HepG2 (cell line): Measurements from ENCODE around the gene GABARAPL2. TPM values are rescaled to one million over a fixed set of nuclear protein-coding genes. Genes with fewer than 3 reads are reported as not detected.

Experiments
- BCL6 ChIP-seq: IDR thresholded peaks from 2 replicates; pipeline ENCODE4 v1.6.1; 2016; ENCODE audit warnings: missing genetic modification reagents, missing compliant biosample characterization
- CBX2 ChIP-seq, 2 experiments: fragments of 200-600 bp in 1 of 2; sonication (generic); formaldehyde crosslinking in 1 of 2; IDR thresholded peaks; 2 replicates each; pipeline versions ENCODE4 v1.7.0 to v1.8.1; 2018 to 2022; ENCODE audit warnings: low read depth in 2 of 2, low read length in 1 of 2, mild to moderate bottlenecking in 1 of 2, missing genetic modification reagents in 1 of 2
- DNMT1 ChIP-seq: sonication (generic); formaldehyde crosslinking; IDR thresholded peaks from 2 replicates; pipeline ENCODE4 v1.5.1; 2020; ENCODE audit warnings: mild to moderate bottlenecking, missing genetic modification reagents
- ETV6 ChIP-seq: sonication (generic); formaldehyde crosslinking; conservative IDR thresholded peaks from 2 replicates; pipeline ENCODE4 v1.4.0; 2020; ENCODE audit warnings: missing genetic modification reagents
- FOXP1 ChIP-seq, 2 experiments: fragments of 450-650 bp in 1 of 2; IDR thresholded peaks; 2 replicates each; pipeline ENCODE4 v1.6.1; 2017 to 2018; ENCODE audit warnings: antibody characterized with exemption in 1 of 2
- HOXA9 ChIP-seq: sonication (generic); formaldehyde crosslinking; IDR thresholded peaks from 2 replicates; pipeline ENCODE4 v1.8.1; 2022; ENCODE audit warnings: missing genetic modification reagents, mild to moderate bottlenecking, moderate library complexity, borderline replicate concordance
- KDM4B ChIP-seq: sonication (generic); formaldehyde crosslinking; IDR thresholded peaks from 2 replicates; pipeline ENCODE4 v1.4.0; 2020; ENCODE audit warnings: missing genetic modification reagents
- PHF8 ChIP-seq: sonication (generic); formaldehyde crosslinking; IDR thresholded peaks from 2 replicates; pipeline ENCODE4 v1.5.0; 2020; ENCODE audit warnings: missing genetic modification reagents
- REXO4 ChIP-seq: sonication (generic); formaldehyde crosslinking; IDR thresholded peaks from 2 replicates; pipeline ENCODE4 v1.8.0; 2022; ENCODE audit warnings: missing genetic modification reagents, mild to moderate bottlenecking, borderline replicate concordance
- SCMH1 ChIP-seq: sonication (generic); formaldehyde crosslinking; IDR thresholded peaks from 2 replicates; pipeline ENCODE4 v1.9.0; 2021; ENCODE audit warnings: missing genetic modification reagents, mild to moderate bottlenecking, borderline replicate concordance
- SNAI1 ChIP-seq: sonication (generic); formaldehyde crosslinking; IDR thresholded peaks from 2 replicates; pipeline ENCODE4 v1.5.0; 2020; ENCODE audit warnings: mild to moderate bottlenecking, missing genetic modification reagents, borderline replicate concordance
- STAT5B ChIP-seq: sonication (generic); formaldehyde crosslinking; IDR thresholded peaks from 2 replicates; pipeline ENCODE4 v1.4.0; 2020; ENCODE audit warnings: missing genetic modification reagents
- TCF7L2 ChIP-seq: IDR thresholded peaks from 2 replicates; pipeline ENCODE4 v1.6.1; 2011; ENCODE audit warnings: mild to moderate bottlenecking, low read depth, low read length, moderate library complexity
- ZC3H13 ChIP-seq: sonication (generic); formaldehyde crosslinking; IDR thresholded peaks from 2 replicates; pipeline ENCODE4 v1.8.1; 2023; ENCODE audit warnings: mild to moderate bottlenecking, missing genetic modification reagents, moderate library complexity
- ZNF275 ChIP-seq: sonication (generic); formaldehyde crosslinking; IDR thresholded peaks from 2 replicates; pipeline ENCODE4 v1.8.0; 2022; ENCODE audit warnings: missing genetic modification reagents, mild to moderate bottlenecking, inconsistent platforms, borderline replicate concordance
- ZNF350 ChIP-seq: sonication (generic); formaldehyde crosslinking; IDR thresholded peaks from 2 replicates; pipeline ENCODE4 v1.4.0; 2020; ENCODE audit warnings: mild to moderate bottlenecking, low read depth, missing genetic modification reagents, borderline replicate concordance
- ZNF367 ChIP-seq: sonication (generic); formaldehyde crosslinking; IDR thresholded peaks from 2 replicates; pipeline ENCODE4 v1.4.0; 2020; ENCODE audit warnings: missing genetic modification reagents, borderline replicate concordance
- ZNF496 ChIP-seq: sonication (generic); formaldehyde crosslinking; IDR thresholded peaks from 2 replicates; pipeline ENCODE4 v1.8.1; 2023; ENCODE audit warnings: mild to moderate bottlenecking, moderate library complexity, missing genetic modification reagents; ENCODE audit not compliant: insufficient replicate concordance
- ZNF530 ChIP-seq: sonication (generic); formaldehyde crosslinking; IDR thresholded peaks from 2 replicates; pipeline ENCODE4 v1.5.0; 2020; ENCODE audit warnings: low read depth, mild to moderate bottlenecking, missing genetic modification reagents
- ZNF619 ChIP-seq: sonication (generic); formaldehyde crosslinking; IDR thresholded peaks from 2 replicates; pipeline ENCODE4 v1.4.0; 2020; ENCODE audit warnings: mild to moderate bottlenecking, missing genetic modification reagents
- ZNF777 ChIP-seq: sonication (generic); formaldehyde crosslinking; IDR thresholded peaks from 2 replicates; pipeline ENCODE4 v1.4.0; 2020; ENCODE audit warnings: missing genetic modification reagents
- ZNF83 ChIP-seq: sonication (generic); formaldehyde crosslinking; IDR thresholded peaks from 2 replicates; pipeline ENCODE4 v1.4.0; 2020; ENCODE audit warnings: missing genetic modification reagents, mild to moderate bottlenecking, borderline replicate concordance
- polyA plus RNA-seq, 8 experiments: library from polyadenylated mRNA; depleted of rRNA in 3 of 8; stranded (reverse) in 7 of 8; unstranded in 1 of 8; fragments of >200 nt; fragmentation: Illumina TruSeq in 4 of 8; extraction: Trizol in 4 of 8; gene quantifications; 2 replicates each; pipeline versions ENCODE4 v1.2.1 to v1.2.3, GENCODE V29; 2011 to 2016; ENCODE audit warnings: low read depth in 4 of 8, missing spikeins in 1 of 8, mixed read lengths in 1 of 8; ENCODE audit not compliant: insufficient read depth in 1 of 8
- total RNA-seq, 5 experiments: library from RNA; depleted of rRNA; stranded (reverse); fragments of >200 nt; fragmentation: Illumina TruSeq; extraction: Trizol; gene quantifications; 2 replicates each; pipeline ENCODE4 v1.2.3, GENCODE V29; 2016; ENCODE audit warnings: low read depth in 1 of 5
- TF ChIP-seq, protein P1 (sequence below): sonication (generic); formaldehyde crosslinking; IDR thresholded peaks from 2 replicates; pipeline ENCODE4 v1.4.0; 2020; ENCODE audit warnings: missing genetic modification reagents
- TF ChIP-seq, protein P2 (sequence below): sonication (generic); formaldehyde crosslinking; IDR thresholded peaks from 2 replicates; pipeline ENCODE4 v1.8.0; 2022; ENCODE audit warnings: missing genetic modification reagents, mild to moderate bottlenecking, borderline replicate concordance
- TF ChIP-seq, protein P3 (sequence below): IDR thresholded peaks from 2 replicates; pipeline ENCODE4 v1.6.1; 2016; ENCODE audit warnings: mild to moderate bottlenecking

The GABARAPL2 gene
- total and polyA plus RNA-seq, 2 of the 13 experiments (the other 11 are each of a cell fraction or from before 2014, with no cell fraction given): 76.4 to 83.0 TPM

DNA sequence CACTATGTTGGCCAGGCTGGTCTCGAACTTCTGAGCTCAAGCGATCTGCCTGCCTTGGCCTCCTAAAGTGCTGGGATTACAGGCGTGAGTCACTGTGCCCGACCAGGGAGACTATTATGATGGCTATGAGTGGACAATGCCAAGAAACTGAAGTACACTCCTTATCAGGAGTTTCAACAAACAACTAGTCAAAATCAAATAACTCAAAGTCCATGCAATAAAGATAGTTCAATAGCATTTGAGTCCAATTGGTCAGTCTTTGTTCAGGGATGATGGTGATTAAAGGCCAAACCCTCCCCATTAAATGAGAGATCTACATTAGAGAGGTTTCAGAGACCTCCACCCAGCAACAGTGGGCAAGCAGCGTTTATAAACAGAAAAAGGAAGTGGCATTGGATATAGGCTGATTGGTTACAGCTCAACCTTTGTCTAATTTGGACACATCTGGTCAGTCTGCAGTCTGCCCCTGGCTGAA is 38.3 kb upstream of the GABARAPL2 start (continued):
- TF ChIP-seq DNMT1 (CRISPR knock-in tag) (no peak), REXO4 (no peak), ETV6 (CRISPR knock-in tag) (no peak), ZNF496 (no peak), PHF8 (CRISPR knock-in tag) (no peak), ZC3H13 (CRISPR knock-in tag) (no peak), KDM4B (CRISPR knock-in tag) (no peak), ZNF350 (no peak), BCL6 (0 out of 2 replicates have a peak, but pooled peaks have one; percentile 14), STAT5B (CRISPR knock-in tag) (no peak), ZNF275 (no peak), ZNF83 (CRISPR knock-in tag) (no peak), FOXP1 (IDR thresholded peaks at IDR 0.05) (no peak), FOXP1 (CRISPR knock-in tag; IDR thresholded peaks at IDR 0.05) (peak; percentile 41; the same call in 1 of the 2 replicates), TCF7L2 (no peak), CBX2 (IDR thresholded peaks at IDR 0.05; ENCODE audit: low read depth, low read length) (no peak), CBX2 (CRISPR knock-in tag; IDR thresholded peaks at IDR 0.05; ENCODE audit: low read depth) (no peak), HOXA9 (CRISPR knock-in tag) (no peak), SCMH1 (CRISPR knock-in tag) (no peak), ZNF367 (CRISPR knock-in tag) (no peak), ZNF619 (no peak), ZNF530 (CRISPR knock-in tag) (no peak), ZNF777 (CRISPR knock-in tag) (no peak), SNAI1 (no peak)
- TF ChIP-seq, protein P1, sequence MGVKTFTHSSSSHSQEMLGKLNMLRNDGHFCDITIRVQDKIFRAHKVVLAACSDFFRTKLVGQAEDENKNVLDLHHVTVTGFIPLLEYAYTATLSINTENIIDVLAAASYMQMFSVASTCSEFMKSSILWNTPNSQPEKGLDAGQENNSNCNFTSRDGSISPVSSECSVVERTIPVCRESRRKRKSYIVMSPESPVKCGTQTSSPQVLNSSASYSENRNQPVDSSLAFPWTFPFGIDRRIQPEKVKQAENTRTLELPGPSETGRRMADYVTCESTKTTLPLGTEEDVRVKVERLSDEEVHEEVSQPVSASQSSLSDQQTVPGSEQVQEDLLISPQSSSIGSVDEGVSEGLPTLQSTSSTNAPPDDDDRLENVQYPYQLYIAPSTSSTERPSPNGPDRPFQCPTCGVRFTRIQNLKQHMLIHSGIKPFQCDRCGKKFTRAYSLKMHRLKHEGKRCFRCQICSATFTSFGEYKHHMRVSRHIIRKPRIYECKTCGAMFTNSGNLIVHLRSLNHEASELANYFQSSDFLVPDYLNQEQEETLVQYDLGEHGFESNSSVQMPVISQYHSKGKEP (CRISPR knock-in tag): no peak
- TF ChIP-seq, protein P2, sequence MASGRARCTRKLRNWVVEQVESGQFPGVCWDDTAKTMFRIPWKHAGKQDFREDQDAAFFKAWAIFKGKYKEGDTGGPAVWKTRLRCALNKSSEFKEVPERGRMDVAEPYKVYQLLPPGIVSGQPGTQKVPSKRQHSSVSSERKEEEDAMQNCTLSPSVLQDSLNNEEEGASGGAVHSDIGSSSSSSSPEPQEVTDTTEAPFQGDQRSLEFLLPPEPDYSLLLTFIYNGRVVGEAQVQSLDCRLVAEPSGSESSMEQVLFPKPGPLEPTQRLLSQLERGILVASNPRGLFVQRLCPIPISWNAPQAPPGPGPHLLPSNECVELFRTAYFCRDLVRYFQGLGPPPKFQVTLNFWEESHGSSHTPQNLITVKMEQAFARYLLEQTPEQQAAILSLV (CRISPR knock-in tag): no peak
- TF ChIP-seq, protein P3, sequence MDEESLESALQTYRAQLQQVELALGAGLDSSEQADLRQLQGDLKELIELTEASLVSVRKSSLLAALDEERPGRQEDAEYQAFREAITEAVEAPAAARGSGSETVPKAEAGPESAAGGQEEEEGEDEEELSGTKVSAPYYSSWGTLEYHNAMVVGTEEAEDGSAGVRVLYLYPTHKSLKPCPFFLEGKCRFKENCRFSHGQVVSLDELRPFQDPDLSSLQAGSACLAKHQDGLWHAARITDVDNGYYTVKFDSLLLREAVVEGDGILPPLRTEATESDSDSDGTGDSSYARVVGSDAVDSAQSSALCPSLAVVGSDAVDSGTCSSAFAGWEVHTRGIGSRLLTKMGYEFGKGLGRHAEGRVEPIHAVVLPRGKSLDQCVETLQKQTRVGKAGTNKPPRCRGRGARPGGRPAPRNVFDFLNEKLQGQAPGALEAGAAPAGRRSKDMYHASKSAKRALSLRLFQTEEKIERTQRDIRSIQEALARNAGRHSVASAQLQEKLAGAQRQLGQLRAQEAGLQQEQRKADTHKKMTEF (CRISPR knock-in tag): peak; percentile 45; the same call in 1 of the 2 replicates
